ENCODE data around the gene CDK2. TPM values are rescaled to one million over a fixed set of nuclear protein-coding genes. Genes with fewer than 3 reads are reported as not detected.

CDK2 gene
- total and polyA plus RNA-seq, 9 of the 15 experiments (the other 6 are each of a cell fraction or from before 2014, with no cell fraction given), result 17.4 to 213 (median 109) TPM

GRCh38 chr12:55996201-55996714 is 29.6 kb downstream of the CDK2 start (continued):
- TF ChIP-seq ZNF717 (CRISPR knock-in tag; IDR thresholded peaks at IDR 0.05), result no peak
- no peak for TF ChIP-seq CEBPG (CRISPR knock-in tag; IDR thresholded peaks at IDR 0.05)
- TF ChIP-seq CEBPG (tag; conservative IDR thresholded peaks at IDR 0.05 in 1 of 2, IDR thresholded peaks at IDR 0.05 in 1 of 2), result no peak
- no peak for TF ChIP-seq BRF2 (IDR thresholded peaks at IDR 0.05; ENCODE audit: borderline replicate concordance, insufficient read depth, insufficient read length)
- TF ChIP-seq CREBBP (IDR thresholded peaks at IDR 0.05; ENCODE audit: low read depth, low read length), result no peak
- TF ChIP-seq ZNF140 (CRISPR knock-in tag; IDR thresholded peaks at IDR 0.05), result no peak
- TF ChIP-seq RBFOX2 (IDR thresholded peaks at IDR 0.05; ENCODE audit: low read depth, low read length), result no peak
- no peak for TF ChIP-seq SIN3A (IDR thresholded peaks at IDR 0.05; ENCODE audit: borderline replicate concordance in 2 of 2, control insufficient read depth in 1 of 2, low read depth in 2 of 2, low read length in 2 of 2)
- TF ChIP-seq CBFA2T3 (IDR thresholded peaks at IDR 0.05), result no peak
- TF ChIP-seq CAMTA2 (CRISPR knock-in tag; conservative IDR thresholded peaks at IDR 0.05), result no peak
- TF ChIP-seq CHCHD3 (CRISPR knock-in tag; IDR thresholded peaks at IDR 0.05), result no peak
- TF ChIP-seq ZKSCAN3 (CRISPR knock-in tag; IDR thresholded peaks at IDR 0.05), result no peak
- TF ChIP-seq ZNF707 (CRISPR knock-in tag; conservative IDR thresholded peaks at IDR 0.05), result no peak
- peak; percentile 48; the same call in 1 of the 2 replicates for TF ChIP-seq EP400 (IDR thresholded peaks at IDR 0.05)
- no peak for TF ChIP-seq ZMIZ1 (IDR thresholded peaks at IDR 0.05; ENCODE audit: low read depth in 2 of 2, low read length in 2 of 2)
- TF ChIP-seq ZFP91 (CRISPR knock-in tag; IDR thresholded peaks at IDR 0.05), result no peak
- no peak for TF ChIP-seq DMBX1 (CRISPR knock-in tag; IDR thresholded peaks at IDR 0.05; ENCODE audit: borderline replicate concordance)
- TF ChIP-seq USF1 (CRISPR knock-in tag; IDR thresholded peaks at IDR 0.05), result no peak
- no peak for TF ChIP-seq NR2C1 (IDR thresholded peaks at IDR 0.05)
- TF ChIP-seq NR2C1 (tag; IDR thresholded peaks at IDR 0.05), result no peak
- no peak for TF ChIP-seq FOXK1 (CRISPR knock-in tag; IDR thresholded peaks at IDR 0.05; ENCODE audit: borderline replicate concordance)
- no peak for TF ChIP-seq BRF1 (IDR thresholded peaks at IDR 0.05; ENCODE audit: borderline replicate concordance, extremely low read depth, insufficient read length)
- no peak for TF ChIP-seq DNMT1 (IDR thresholded peaks at IDR 0.05)
